Measurements from ENCODE around the gene SNED1. TPM values are rescaled to one million over a fixed set of nuclear protein-coding genes. Genes with fewer than 3 reads are reported as not detected.

Gene SNED1
- total and polyA plus RNA-seq, 2 experiments from 2014 or later = 6.1 to 29.4 TPM

DNA sequence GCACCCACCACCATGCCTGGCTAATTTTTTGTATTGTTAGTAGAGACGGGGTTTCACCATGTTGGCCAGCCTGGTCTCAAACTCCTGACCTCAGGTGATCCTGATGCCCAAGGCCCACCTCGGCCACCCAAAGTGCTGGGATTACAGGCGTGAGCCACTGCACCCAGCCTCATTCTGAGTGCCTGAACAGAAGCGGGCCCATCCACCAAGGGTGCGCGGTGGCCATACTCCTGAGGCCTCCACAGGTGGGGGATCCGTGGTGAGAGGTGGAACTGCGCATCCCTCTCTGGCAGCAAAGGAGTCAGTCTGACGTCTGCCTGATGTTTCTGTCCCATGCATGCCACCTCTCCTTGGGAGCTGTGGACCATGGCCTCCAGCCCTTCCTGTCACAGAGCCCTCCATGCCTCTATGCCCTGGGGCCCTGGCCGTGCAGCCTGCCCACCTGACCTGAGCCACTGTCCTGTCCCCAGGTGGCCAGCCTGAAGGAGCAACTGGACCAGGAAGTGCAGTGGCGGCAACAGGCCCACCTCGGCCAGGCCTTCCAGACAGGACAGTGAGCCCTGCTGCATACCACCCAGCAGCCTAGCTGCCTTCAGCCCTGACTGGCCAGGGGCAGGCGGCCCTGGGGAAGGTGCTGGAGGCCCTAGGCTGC lies 7.6 kb upstream of the SNED1 start:
- in situ Hi-C loops (cut with MboI) = no loop called here
- TF ChIP-seq EZH2 (IDR thresholded peaks at IDR 0.05; ENCODE audit: insufficient read depth, poor library complexity, severe bottlenecking) (no peak), EZH2phosphoT487 (IDR thresholded peaks at IDR 0.05; ENCODE audit: insufficient read depth, low read depth) (no peak)

DNA sequence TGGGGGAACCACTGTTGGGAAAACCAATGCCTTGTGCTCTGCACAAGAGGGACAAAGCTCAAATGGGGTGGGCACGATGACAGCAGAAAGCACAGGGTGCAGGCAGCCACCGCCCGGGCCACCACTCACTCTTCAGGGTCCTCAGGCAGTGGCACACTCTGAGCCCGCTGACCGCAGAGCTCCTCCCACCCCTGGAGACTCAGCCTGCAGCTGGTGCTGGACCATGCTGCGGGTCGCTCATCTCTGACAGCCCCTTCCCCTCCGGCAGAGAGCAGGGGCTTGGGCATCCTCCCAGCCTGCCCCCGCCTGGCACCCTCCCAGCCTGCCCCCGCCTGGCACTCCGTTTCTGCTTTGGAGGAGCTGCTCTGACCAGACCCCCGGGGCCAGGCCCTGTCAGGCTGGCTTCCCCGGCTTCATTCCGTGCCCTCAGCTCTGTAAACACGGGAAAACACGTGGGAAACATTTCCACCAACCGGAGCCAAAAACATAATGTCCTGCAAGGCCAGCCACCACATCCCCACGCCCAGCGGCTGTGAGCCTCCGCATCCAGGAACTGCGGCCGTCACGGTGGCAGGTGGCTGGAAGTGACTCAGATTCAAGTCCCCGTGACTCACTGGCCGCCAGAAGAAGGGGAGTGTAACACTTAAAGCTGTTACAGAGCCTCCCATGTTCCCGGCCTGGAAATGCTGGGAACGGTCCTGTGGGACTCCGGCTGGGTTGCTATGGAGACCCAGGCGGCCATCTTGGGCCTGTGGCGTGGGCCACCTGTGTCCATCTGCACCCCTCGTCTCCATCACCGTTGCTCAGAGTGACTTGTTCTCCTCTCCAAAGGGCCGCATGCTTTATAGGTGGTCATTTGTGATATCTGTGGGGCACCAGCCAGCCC lies 6.8 kb upstream of the SNED1 start:
- Histone ChIP-seq H3K4me2 (ENCODE audit: unreplicated experiment) (peak overlapping the region; percentile 51), H3K9me3 (ENCODE audit: low read depth) (no peaks in the 10 kb centered on the region), H3K79me2 (ENCODE audit: insufficient read depth) (no peaks in the 10 kb centered on the region), H3K27ac (peak overlapping the region; percentile 26; the same call in 1 of the 2 replicates), H3K9me2 (ENCODE audit: insufficient read depth) (no peaks in the 10 kb centered on the region), H3K27me3 (replicated peaks; ENCODE audit: insufficient read depth) (no peaks in the 10 kb centered on the region), H3K4me1 (ENCODE audit: insufficient read depth) (peaks cover 16% of the 10 kb centered on the region), H3K9ac (peak overlapping the region; percentile 51), H2AFZ (peak overlapping the region; percentile 61), H3F3A (ENCODE audit: insufficient read depth) (peaks cover 5% of the 10 kb centered on the region; the same call in 1 of the 2 replicates), H4K20me1 (ENCODE audit: insufficient read depth) (no peaks in the 10 kb centered on the region), H3K36me3 (ENCODE audit: low read depth) (no peaks in the 10 kb centered on the region), H3K4me3 (peak overlapping the region; percentile 27; the same call in 1 of the 2 replicates)
- WGBS, 2 experiments (ENCODE audit: low coverage in 1 of 2, low lambda C conversion rate in 2 of 2, missing lambda C conversion rate in 2 of 2) = 8% methylated on average over 30 to 32 of the region's 33 CpGs
- in situ Hi-C loops (cut with MboI) = no loop called here
- DNase-seq = peak; percentile 98
- TF ChIP-seq EZH2phosphoT487 (IDR thresholded peaks at IDR 0.05; ENCODE audit: insufficient read depth, low read depth) = no peak

More for the DNA sequence above, 7.6 kb upstream of the SNED1 start:
- peaks cover 5% of the 10 kb centered on the region; the same call in 1 of the 2 replicates for H3F3A ChIP-seq (ENCODE audit: insufficient read depth)
- DNase-seq = no peak
- H3K36me3 ChIP-seq (ENCODE audit: low read depth) = no peaks in the 10 kb centered on the region
- no peak overlapping the region for H3K4me2 ChIP-seq (ENCODE audit: unreplicated experiment)
- no peaks in the 10 kb centered on the region for H3K9me2 ChIP-seq (ENCODE audit: insufficient read depth)
- no peak overlapping the region for H3K9ac ChIP-seq
- peaks cover 16% of the 10 kb centered on the region for H3K4me1 ChIP-seq (ENCODE audit: insufficient read depth)
- H3K79me2 ChIP-seq (ENCODE audit: insufficient read depth) = no peaks in the 10 kb centered on the region
- H3K9me3 ChIP-seq (ENCODE audit: low read depth) = no peaks in the 10 kb centered on the region
- no peak overlapping the region; the same call in 1 of the 2 replicates for H3K27ac ChIP-seq
- H3K4me3 ChIP-seq = no peak overlapping the region
- 84 to 88% methylated on average over 13 of the region's 13 CpGs for WGBS, 2 experiments (ENCODE audit: low coverage in 1 of 2, low lambda C conversion rate in 2 of 2, missing lambda C conversion rate in 2 of 2)
- H2AFZ ChIP-seq = no peak overlapping the region
- H3K27me3 ChIP-seq (replicated peaks; ENCODE audit: insufficient read depth) = no peaks in the 10 kb centered on the region
- H4K20me1 ChIP-seq (ENCODE audit: insufficient read depth) = no peaks in the 10 kb centered on the region

DNA sequence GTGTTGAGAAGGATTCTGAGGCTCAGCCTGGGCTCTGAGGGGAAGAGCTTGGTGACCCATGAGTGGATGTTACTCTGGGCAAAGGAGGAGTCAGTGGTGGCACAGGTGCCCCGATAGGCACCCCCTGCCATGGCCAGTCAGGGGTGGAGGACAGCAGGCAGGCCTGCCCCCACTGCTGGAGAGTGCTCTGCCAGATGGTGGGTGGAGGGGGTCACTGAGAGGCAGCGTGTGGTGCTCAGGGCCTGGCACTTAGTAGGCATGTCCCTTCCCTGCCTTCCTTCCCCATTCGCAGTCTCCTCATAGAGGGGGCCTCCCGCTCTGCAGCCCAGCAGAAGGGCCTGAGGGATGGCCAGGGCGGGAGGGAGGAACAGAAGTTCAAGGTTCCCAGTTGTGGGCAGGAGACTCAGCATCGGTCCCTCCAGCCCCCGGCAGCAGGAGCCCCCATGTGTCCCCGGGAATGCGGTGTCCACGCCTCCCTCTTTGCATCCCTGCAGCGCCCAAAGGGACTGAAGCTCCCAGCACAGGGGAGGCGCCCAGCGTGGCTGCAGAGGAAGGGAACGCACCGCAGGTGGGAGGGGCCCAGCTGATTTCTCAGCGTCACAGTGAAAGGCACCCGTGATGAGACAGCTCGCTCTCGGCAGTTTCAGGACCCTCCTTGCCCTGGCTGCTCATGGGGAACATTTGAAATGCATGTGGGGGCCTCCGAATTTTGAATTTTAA lies 5.7 kb upstream of the SNED1 start:
- Histone ChIP-seq H3K4me2 (ENCODE audit: unreplicated experiment) (no peak overlapping the region), H3K4me1 (ENCODE audit: insufficient read depth) (peaks cover 7% of the 10 kb centered on the region), H3K27me3 (replicated peaks; ENCODE audit: insufficient read depth) (no peaks in the 10 kb centered on the region), H3K9me2 (ENCODE audit: insufficient read depth) (no peaks in the 10 kb centered on the region), H4K20me1 (ENCODE audit: insufficient read depth) (no peaks in the 10 kb centered on the region), H2AFZ (no peak overlapping the region; the same call in 1 of the 2 replicates), H3K27ac (no peak overlapping the region), H3K9me3 (ENCODE audit: low read depth) (no peaks in the 10 kb centered on the region), H3K4me3 (no peak overlapping the region), H3F3A (ENCODE audit: insufficient read depth) (peaks cover 5% of the 10 kb centered on the region; the same call in 1 of the 2 replicates), H3K9ac (no peak overlapping the region), H3K36me3 (ENCODE audit: low read depth) (no peaks in the 10 kb centered on the region), H3K79me2 (ENCODE audit: insufficient read depth) (no peaks in the 10 kb centered on the region)
- DNase-seq = no peak
- TF ChIP-seq EZH2 (IDR thresholded peaks at IDR 0.05; ENCODE audit: insufficient read depth, poor library complexity, severe bottlenecking) = no peak
- no peak for TF ChIP-seq EZH2phosphoT487 (IDR thresholded peaks at IDR 0.05; ENCODE audit: insufficient read depth, low read depth)
- WGBS, 2 experiments (ENCODE audit: low coverage in 1 of 2, low lambda C conversion rate in 2 of 2, missing lambda C conversion rate in 2 of 2) = 41 to 48% methylated on average over 18 to 20 of the region's 20 CpGs
- in situ Hi-C loops (cut with MboI) = no loop called here

Data from GM23248 (cell line).